Endothelial cell of hepatic sinusoid (primary cell): Measurements from ENCODE around the gene ACOT8.
"Not testable (repeated sequence)": the region's sequence is repeated elsewhere in the genome, so short reads cannot be mapped to it uniquely, and the experiment has no call there.

ENCODE experiments used
- in situ Hi-C: cut with HindIII; loops from 2 replicates; pipeline ENCODE4 v1.10.0; 2017; ENCODE audit warnings: low sequenced_read_pairs

The ACOT8 gene

DNA sequence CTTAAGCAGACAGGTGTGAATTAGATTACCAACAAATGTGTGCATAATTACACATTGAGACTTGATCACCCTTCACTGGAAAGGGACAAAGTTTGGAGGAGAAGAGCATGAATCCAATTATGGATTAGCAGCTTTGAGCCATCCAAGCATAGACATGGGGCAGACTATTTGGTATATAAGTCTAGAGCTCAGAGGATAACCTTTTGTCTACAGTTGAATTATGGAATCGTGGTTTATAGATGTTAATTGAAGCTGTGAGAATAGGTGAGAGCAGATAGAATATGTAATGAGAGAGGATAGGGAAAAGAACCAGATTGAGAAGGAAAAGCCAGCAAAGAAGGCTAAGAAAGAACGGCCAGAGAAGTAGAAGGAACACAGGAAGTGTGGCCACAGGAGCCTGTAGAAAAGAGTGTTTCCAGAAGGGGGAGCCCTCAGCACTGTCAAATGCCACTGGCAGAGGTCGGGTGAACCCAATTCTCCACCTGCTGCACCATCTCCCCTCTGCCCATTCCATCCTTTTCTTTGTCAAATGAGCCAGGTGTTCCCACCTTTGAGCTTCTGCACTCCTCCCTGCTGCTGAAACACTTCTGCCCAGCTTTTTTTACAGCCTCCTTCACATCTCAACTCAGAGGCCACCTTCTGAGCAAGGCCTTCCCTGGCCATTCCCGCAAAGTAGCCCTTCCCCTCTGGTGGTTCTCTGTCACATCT, 58.1 kb downstream of the ACOT8 start:
- in situ Hi-C loops = no loop called here

- in situ Hi-C loops = not testable (repeated sequence)
These were observed 59.2 kb downstream of the ACOT8 start for GRCh38 chr20:45797955-45798354.

DNA sequence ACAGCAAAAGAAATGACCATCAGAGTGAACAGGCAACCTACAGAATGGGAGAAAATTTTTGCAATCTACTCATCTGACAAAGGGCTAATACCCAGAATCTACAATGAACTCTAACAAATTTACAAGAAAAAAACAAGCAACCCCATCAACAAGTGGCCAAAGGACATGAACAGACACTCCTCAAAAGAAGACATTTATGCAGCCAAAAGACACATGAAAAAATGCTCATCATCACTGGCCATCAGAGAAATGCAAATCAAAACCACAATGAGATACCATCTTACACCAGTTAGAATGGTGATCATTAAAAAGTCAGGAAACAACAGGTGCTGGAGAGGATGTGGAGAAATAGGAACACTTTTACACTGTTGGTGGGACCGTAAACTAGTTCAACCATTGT, 59.7 kb downstream of the ACOT8 start:
- in situ Hi-C loops = not testable (repeated sequence)

DNA sequence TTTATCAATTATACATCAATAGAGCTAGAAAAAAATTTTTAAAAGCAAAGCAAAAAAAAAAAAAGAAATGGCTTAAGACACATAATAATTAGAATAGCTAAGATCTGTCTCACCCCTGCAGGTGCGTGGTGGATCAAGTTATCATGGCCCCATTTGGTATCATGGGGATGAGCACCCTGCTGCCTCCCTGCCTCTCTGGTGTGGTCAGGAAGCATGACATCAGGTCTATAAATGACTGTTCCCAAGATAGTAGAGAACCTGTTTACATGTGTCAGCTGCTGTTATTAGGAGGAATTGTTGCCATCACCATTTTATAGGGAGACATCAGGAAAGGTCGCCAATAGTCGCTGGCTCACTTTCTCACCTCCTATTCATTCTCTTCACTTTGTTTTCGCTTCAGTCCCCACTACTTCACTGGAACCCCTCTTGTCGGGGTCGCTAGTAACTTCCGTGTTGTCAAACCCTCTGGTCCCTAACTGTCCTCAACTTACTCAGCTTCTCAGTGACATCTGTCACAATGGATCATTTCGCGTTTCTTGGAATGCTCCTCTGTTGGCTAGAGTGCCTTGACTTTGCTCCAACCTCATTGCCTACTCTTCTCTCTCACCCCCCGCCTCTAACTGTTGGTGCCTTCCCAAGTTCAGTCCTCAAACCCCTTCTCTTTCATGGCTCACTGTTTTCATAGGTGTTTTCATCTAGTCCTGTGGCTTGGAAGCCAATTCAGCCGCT, 60.7 kb downstream of the ACOT8 start:
- in situ Hi-C loops = no loop called here

- in situ Hi-C loops = no loop called here
These were observed 64.7 kb downstream of the ACOT8 start for GRCh38 chr20:45792317-45793118.
